ENCODE measurements around the gene CEP112. TPM values are rescaled to one million over a fixed set of nuclear protein-coding genes. Genes with fewer than 3 reads are reported as not detected.

CEP112 gene
- total and polyA plus RNA-seq, 7 donors, result 4.5 to 19.4 (median 9.7) TPM

- TF ChIP-seq, protein P1, sequence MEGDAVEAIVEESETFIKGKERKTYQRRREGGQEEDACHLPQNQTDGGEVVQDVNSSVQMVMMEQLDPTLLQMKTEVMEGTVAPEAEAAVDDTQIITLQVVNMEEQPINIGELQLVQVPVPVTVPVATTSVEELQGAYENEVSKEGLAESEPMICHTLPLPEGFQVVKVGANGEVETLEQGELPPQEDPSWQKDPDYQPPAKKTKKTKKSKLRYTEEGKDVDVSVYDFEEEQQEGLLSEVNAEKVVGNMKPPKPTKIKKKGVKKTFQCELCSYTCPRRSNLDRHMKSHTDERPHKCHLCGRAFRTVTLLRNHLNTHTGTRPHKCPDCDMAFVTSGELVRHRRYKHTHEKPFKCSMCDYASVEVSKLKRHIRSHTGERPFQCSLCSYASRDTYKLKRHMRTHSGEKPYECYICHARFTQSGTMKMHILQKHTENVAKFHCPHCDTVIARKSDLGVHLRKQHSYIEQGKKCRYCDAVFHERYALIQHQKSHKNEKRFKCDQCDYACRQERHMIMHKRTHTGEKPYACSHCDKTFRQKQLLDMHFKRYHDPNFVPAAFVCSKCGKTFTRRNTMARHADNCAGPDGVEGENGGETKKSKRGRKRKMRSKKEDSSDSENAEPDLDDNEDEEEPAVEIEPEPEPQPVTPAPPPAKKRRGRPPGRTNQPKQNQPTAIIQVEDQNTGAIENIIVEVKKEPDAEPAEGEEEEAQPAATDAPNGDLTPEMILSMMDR (IDR thresholded peaks at IDR 0.05), result no peak
- no peaks in the 10 kb centered on the region for H3K27me3 ChIP-seq (ENCODE audit: insufficient read depth in 3 of 3, low read length in 2 of 3)
- intact Hi-C loops (cut with DNase I), result no loop called here
- peaks cover 0 to 11% of the 10 kb centered on the region in 2 donors for H3K36me3 ChIP-seq (ENCODE audit: insufficient read depth in 1 of 2, low read depth in 1 of 2)
- H3K27ac ChIP-seq, result no peak overlapping the region
- DNase-seq, result no peak
- no peaks in the 10 kb centered on the region for H3K4me1 ChIP-seq
- 97 to 99% (median 98%) methylated on average over 5 of the region's 5 CpGs for WGBS, 3 donors
- no peak for ATAC-seq
- H3K9me3 ChIP-seq, result no peaks in the 10 kb centered on the region
- no peak overlapping the region for H3K4me3 ChIP-seq
Measured at GRCh38 chr17:65926599-65926998, 265.3 kb downstream of the CEP112 start.

- DNase-seq (no peak), ATAC-seq (no peak)
- 77 to 85% (median 83%) methylated on average over 8 of the region's 8 CpGs for WGBS, 3 donors
- Histone ChIP-seq H3K27ac (peak overlapping the region; percentile 21), H3K36me3 (ENCODE audit: insufficient read depth in 1 of 2, low read depth in 1 of 2) (peaks cover 0 to 11% of the 10 kb centered on the region in 2 donors), H3K4me3 (no peak overlapping the region), H3K4me1 (no peaks in the 10 kb centered on the region), H3K27me3 (ENCODE audit: insufficient read depth in 3 of 3, low read length in 2 of 3) (no peaks in the 10 kb centered on the region), H3K9me3 (no peaks in the 10 kb centered on the region)
- intact Hi-C loops (cut with DNase I), result no loop called here
- TF ChIP-seq, protein P1 (IDR thresholded peaks at IDR 0.05), result no peak
Measured at GRCh38 chr17:65925606-65926307, 266.2 kb downstream of the CEP112 start.

- Histone ChIP-seq H3K36me3 (ENCODE audit: insufficient read depth in 1 of 2, low read depth in 1 of 2) (no peaks in the 10 kb centered on the region), H3K4me1 (no peaks in the 10 kb centered on the region), H3K4me3 (no peak overlapping the region), H3K27ac (no peak overlapping the region), H3K9me3 (no peaks in the 10 kb centered on the region), H3K27me3 (ENCODE audit: insufficient read depth in 3 of 3, low read length in 2 of 3) (no peaks in the 10 kb centered on the region)
- ATAC-seq, result no peak
- no peak for DNase-seq
- WGBS, 3 donors, result 80 to 84% (median 82%) methylated on average over 6 of the region's 6 CpGs
- TF ChIP-seq, protein P1 (IDR thresholded peaks at IDR 0.05), result no peak
- intact Hi-C loops (cut with DNase I), result no loop called here
Measured at GRCh38 chr17:65920996-65921395, 270.9 kb downstream of the CEP112 start.

- H3K27me3 ChIP-seq (ENCODE audit: insufficient read depth in 3 of 3, low read length in 2 of 3), result no peaks in the 10 kb centered on the region
- intact Hi-C loops (cut with DNase I), result no loop called here
- no peak overlapping the region for H3K27ac ChIP-seq
- no peak for ATAC-seq
- no peaks in the 10 kb centered on the region for H3K4me1 ChIP-seq
- DNase-seq, result no peak
- WGBS, 3 donors, result 54 to 60% (median 56%) methylated on average over 5 of the region's 5 CpGs
- TF ChIP-seq, protein P1 (IDR thresholded peaks at IDR 0.05), result no peak
- H3K9me3 ChIP-seq, result no peaks in the 10 kb centered on the region
- no peaks in the 10 kb centered on the region for H3K36me3 ChIP-seq (ENCODE audit: insufficient read depth in 1 of 2, low read depth in 1 of 2)
- H3K4me3 ChIP-seq, result no peak overlapping the region
Measured at GRCh38 chr17:65918916-65919315, 273.0 kb downstream of the CEP112 start.

DNA sequence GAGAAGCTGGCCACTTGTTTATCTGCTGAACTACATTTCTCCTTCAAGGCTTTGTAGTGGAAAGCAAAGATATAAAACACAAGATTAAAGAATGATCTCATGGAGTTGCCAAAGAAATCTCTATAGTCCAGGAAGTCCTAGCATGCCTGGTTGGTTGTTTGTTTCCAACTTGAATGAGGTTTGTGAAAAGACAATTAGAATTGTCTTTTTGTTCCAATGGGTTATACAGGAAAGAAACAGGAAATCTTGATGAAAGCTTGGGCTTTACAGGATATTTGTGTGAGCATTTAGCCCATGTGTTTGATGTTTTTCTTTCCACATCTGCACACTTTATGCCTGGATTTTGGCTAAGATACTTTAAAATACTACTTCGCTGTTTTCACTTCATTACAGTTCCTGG lies 273.4 kb downstream of the CEP112 start:
- TF ChIP-seq, protein P1 (IDR thresholded peaks at IDR 0.05), result no peak
- Histone ChIP-seq H3K27me3 (ENCODE audit: insufficient read depth in 3 of 3, low read length in 2 of 3) (no peaks in the 10 kb centered on the region), H3K36me3 (ENCODE audit: insufficient read depth in 1 of 2, low read depth in 1 of 2) (no peaks in the 10 kb centered on the region), H3K4me3 (no peak overlapping the region), H3K4me1 (no peaks in the 10 kb centered on the region), H3K9me3 (no peaks in the 10 kb centered on the region), H3K27ac (no peak overlapping the region)
- 50 to 69% (median 67%) methylated on average over 1 of the region's 1 CpG for WGBS, 3 donors
- intact Hi-C loops (cut with DNase I), result no loop called here
- DNase-seq (no peak), ATAC-seq (no peak)
